ENCODE measurements around the gene USP34. TPM values are rescaled to one million over a fixed set of nuclear protein-coding genes. Genes with fewer than 3 reads are reported as not detected.
A peak's percentile ranks its signal among the peaks of the same experiment; 100 is the strongest.

Gene USP34, protein sequence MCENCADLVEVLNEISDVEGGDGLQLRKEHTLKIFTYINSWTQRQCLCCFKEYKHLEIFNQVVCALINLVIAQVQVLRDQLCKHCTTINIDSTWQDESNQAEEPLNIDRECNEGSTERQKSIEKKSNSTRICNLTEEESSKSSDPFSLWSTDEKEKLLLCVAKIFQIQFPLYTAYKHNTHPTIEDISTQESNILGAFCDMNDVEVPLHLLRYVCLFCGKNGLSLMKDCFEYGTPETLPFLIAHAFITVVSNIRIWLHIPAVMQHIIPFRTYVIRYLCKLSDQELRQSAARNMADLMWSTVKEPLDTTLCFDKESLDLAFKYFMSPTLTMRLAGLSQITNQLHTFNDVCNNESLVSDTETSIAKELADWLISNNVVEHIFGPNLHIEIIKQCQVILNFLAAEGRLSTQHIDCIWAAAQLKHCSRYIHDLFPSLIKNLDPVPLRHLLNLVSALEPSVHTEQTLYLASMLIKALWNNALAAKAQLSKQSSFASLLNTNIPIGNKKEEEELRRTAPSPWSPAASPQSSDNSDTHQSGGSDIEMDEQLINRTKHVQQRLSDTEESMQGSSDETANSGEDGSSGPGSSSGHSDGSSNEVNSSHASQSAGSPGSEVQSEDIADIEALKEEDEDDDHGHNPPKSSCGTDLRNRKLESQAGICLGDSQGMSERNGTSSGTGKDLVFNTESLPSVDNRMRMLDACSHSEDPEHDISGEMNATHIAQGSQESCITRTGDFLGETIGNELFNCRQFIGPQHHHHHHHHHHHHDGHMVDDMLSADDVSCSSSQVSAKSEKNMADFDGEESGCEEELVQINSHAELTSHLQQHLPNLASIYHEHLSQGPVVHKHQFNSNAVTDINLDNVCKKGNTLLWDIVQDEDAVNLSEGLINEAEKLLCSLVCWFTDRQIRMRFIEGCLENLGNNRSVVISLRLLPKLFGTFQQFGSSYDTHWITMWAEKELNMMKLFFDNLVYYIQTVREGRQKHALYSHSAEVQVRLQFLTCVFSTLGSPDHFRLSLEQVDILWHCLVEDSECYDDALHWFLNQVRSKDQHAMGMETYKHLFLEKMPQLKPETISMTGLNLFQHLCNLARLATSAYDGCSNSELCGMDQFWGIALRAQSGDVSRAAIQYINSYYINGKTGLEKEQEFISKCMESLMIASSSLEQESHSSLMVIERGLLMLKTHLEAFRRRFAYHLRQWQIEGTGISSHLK (N-terminal part only)
- total RNA-seq (2021; fragmentation: NEBNext Ultra II Directional; extraction: Animal tissue kit (Norgen Biotek cat#: 25700)), result 10 to 100 TPM; 50.3 to 65.4 (median 58.5) TPM
- long read RNA-seq, partial matches to known transcripts, result 19 of 23 reads
- long read RNA-seq, other reads (novel, unspliced or antisense), result 4 of 23 reads

DNA sequence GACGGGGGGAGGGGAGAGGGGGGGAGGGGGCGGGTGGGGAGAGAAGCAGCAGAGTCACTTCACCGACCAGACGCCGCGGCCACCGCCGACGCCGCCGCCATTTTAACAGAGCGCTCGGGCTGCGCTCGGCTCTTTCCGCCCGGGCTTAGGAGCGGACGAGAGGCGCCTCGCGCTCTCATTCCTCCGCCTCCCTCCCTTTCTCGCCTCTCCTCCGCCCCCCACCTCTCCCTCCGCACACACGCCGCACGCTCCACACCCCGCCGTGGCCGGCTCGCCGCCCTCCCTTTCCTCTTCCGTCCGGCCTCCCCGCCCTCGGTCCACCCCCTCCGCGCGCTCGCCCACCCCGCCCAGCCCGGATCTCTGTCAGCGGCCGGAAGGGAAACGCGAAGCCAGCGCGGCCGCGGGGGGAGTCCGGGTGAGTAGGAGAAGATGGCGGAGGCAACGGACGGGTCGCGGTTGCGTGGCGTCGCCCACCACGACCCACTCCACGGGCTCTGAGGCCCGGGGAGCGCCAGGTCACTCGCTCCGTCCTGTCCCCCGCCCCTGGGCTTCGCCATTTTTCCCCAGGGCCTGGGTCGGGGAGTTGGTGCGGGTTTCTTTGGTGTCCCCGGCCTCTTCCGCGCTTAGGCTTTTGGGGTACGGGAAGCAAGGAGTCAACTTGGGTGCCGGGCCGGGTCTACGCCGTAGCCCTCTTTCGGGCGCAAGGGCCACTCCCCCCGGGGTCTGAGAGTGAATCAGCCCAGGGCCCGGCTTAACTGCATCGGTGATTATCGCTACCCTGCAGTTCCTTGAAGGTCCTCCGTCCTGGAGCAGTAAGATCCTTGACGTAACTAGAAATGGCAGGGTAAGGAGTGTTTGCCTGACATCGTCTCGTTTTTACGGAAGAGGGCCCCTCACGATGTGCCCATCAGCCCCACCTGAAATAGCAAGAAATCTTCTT, at the start of gene USP34:
Gene USP34, minus strand, starts transcription at position 123 of the 940 bp plus-strand sequence. CDS start 395 bp downstream, outside the sequence.
- H3K27me3 Mint-ChIP-seq (ENCODE audit: insufficient read depth), result peaks cover 2% of the 10 kb centered on the region; the same call in 1 of the 2 replicates
- peaks cover 18% of the 10 kb centered on the region for H3K4me1 Mint-ChIP-seq (ENCODE audit: low read depth)
- TF ChIP-seq, protein P1, sequence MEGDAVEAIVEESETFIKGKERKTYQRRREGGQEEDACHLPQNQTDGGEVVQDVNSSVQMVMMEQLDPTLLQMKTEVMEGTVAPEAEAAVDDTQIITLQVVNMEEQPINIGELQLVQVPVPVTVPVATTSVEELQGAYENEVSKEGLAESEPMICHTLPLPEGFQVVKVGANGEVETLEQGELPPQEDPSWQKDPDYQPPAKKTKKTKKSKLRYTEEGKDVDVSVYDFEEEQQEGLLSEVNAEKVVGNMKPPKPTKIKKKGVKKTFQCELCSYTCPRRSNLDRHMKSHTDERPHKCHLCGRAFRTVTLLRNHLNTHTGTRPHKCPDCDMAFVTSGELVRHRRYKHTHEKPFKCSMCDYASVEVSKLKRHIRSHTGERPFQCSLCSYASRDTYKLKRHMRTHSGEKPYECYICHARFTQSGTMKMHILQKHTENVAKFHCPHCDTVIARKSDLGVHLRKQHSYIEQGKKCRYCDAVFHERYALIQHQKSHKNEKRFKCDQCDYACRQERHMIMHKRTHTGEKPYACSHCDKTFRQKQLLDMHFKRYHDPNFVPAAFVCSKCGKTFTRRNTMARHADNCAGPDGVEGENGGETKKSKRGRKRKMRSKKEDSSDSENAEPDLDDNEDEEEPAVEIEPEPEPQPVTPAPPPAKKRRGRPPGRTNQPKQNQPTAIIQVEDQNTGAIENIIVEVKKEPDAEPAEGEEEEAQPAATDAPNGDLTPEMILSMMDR (IDR thresholded peaks at IDR 0.05), result peak; percentile 6; the same call in 1 of the 2 replicates
- H3K9me3 Mint-ChIP-seq, result no peaks in the 10 kb centered on the region
- DNase-seq, result peak; percentile 93
- peak within 1 kb of the TSS; percentile 93 for H3K4me3 Mint-ChIP-seq
- peaks cover 14% of the 10 kb centered on the region for H3K36me3 Mint-ChIP-seq (ENCODE audit: low read depth)
- H3K27ac Mint-ChIP-seq, result peak within 1 kb of the TSS; percentile 86

DNA sequence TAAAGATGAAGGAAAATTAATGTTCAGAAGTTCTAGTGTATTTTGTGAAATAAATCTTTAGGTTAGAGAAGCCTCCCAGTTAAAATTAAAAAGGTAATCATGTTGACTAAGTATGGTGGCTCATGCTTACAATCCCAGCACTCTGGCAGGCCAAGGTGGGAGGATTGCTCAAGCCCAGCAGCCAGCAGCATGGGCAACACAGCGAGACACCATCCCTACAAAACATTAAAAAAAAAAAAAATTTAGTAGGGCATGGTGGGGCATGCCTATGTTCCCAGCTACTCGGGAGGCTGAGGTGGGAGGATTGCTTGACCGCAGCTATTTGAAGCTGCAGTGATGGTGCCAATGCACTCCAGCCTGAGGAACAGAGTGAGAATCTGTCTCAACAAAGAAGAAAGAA, 49.4 kb upstream of the USP34 start:
- Mint-ChIP-seq H3K4me1 (ENCODE audit: low read depth) (peaks cover 12% of the 10 kb centered on the region; the same call in 1 of the 2 replicates), H3K9me3 (no peaks in the 10 kb centered on the region), H3K4me3 (no peak overlapping the region), H3K36me3 (ENCODE audit: low read depth) (peaks cover 20% of the 10 kb centered on the region), H3K27me3 (ENCODE audit: insufficient read depth) (peaks cover 4% of the 10 kb centered on the region; the same call in 1 of the 2 replicates), H3K27ac (no peak overlapping the region)
- TF ChIP-seq, protein P1 (IDR thresholded peaks at IDR 0.05), result no peak
- DNase-seq, result no peak

DNA sequence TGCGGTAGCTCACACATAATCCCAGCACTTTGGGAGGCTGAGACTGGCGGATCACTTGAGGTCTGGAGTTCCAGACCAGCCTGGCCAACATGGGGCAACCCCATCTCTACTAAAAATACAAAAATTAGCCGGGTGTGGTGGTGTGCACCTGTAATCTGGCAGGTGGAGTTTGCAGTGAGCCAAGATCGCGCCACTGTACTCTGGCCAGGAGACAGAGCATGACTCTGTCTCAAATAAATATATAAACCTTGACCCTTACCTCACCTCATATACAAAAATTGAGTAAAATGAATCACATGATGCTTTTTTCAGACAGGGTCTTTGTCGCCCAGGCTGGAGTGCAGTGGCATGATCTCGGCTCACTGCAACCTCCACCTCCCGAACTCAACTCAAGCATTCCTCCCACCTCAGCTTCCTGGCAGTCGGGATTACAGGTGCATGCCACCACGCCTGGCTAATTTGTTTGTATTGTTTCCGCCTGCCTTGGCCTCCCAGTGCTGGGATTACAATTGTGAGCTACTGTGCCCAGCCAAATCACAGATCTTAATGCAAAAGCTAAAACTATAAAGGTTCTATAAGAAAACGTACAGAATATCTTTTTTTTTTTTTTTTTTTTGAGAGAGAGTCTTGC, 42.0 kb upstream of the USP34 start:
- Mint-ChIP-seq H3K4me3 (no peak overlapping the region), H3K27ac (no peak overlapping the region), H3K4me1 (ENCODE audit: low read depth) (peaks cover 6% of the 10 kb centered on the region; the same call in 1 of the 2 replicates), H3K27me3 (ENCODE audit: insufficient read depth) (no peaks in the 10 kb centered on the region), H3K36me3 (ENCODE audit: low read depth) (peaks cover 30% of the 10 kb centered on the region), H3K9me3 (no peaks in the 10 kb centered on the region)
- TF ChIP-seq, protein P1 (IDR thresholded peaks at IDR 0.05), result no peak
- no peak for DNase-seq

DNA sequence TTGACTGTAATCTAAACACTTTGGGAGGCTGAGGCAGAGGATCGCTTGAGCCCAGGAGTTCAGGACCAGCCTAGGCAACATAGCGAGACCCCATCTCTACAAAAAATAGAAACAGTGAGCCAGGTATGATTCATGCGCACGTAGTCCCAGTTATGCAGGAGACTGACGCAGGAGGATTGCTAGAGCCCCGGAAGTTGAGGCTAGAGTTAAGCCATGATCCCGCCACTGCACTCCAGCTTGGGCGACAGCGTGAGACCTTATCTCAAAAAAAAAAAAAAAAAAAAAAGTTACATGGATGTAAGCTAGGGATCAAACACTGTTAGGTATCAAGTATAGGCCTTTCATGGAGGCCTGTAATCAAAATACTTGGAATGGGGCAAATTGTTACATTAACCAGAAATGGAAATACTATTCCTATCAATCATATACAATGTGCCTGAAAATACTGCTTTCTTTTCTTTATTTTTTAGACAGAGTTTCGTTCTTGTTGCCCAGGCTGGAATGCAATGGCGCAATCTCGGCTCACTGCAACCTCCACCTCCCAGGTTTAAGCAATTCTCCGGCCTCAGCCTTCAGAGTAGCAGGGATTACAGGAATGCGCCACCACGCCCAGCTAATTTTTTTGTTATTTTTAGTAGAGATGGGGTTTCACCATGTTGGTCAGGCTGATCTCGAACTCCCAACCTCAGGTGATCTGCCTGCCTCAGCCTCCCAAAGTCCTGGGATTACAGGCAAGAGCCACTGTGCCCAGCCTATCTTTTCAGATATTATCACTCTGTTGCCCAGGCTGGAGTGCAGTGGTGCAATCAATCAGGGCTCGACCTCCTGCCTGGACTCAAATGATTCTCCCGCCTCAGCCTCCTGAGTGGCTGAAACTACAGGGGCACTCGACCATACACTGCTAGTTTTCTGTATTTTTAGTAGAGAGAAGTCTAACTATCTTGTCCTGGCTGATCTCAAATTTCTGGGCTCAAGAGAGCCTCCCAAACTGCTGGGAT, 40.1 kb upstream of the USP34 start:
- no peak overlapping the region for H3K4me3 Mint-ChIP-seq
- TF ChIP-seq, protein P1 (IDR thresholded peaks at IDR 0.05), result no peak
- H3K36me3 Mint-ChIP-seq (ENCODE audit: low read depth), result peaks cover 30% of the 10 kb centered on the region
- H3K27ac Mint-ChIP-seq, result 0 out of 2 replicates have a peak overlapping the region, but pooled peaks have one; percentile 24
- H3K9me3 Mint-ChIP-seq, result no peaks in the 10 kb centered on the region
- H3K4me1 Mint-ChIP-seq (ENCODE audit: low read depth), result peaks cover 6% of the 10 kb centered on the region; the same call in 1 of the 2 replicates
- no peak for DNase-seq
- H3K27me3 Mint-ChIP-seq (ENCODE audit: insufficient read depth), result no peaks in the 10 kb centered on the region

Measured in HFFc6 (cell line).